GM12873 (cell line): ENCODE data around the gene SEMA4G.
A peak's percentile ranks its signal among the peaks of the same experiment; 100 is the strongest.

Experiments
- TF ChIP-seq, protein P1 (sequence below): IDR thresholded peaks from 2 replicates; pipeline ENCODE4 v1.5.1; 2012; ENCODE audit warnings: low read depth, mild to moderate bottlenecking, moderate library complexity, low read length, control low read depth; ENCODE audit not compliant: insufficient read depth; ENCODE audit errors: missing control alignments

Gene SEMA4G

DNA sequence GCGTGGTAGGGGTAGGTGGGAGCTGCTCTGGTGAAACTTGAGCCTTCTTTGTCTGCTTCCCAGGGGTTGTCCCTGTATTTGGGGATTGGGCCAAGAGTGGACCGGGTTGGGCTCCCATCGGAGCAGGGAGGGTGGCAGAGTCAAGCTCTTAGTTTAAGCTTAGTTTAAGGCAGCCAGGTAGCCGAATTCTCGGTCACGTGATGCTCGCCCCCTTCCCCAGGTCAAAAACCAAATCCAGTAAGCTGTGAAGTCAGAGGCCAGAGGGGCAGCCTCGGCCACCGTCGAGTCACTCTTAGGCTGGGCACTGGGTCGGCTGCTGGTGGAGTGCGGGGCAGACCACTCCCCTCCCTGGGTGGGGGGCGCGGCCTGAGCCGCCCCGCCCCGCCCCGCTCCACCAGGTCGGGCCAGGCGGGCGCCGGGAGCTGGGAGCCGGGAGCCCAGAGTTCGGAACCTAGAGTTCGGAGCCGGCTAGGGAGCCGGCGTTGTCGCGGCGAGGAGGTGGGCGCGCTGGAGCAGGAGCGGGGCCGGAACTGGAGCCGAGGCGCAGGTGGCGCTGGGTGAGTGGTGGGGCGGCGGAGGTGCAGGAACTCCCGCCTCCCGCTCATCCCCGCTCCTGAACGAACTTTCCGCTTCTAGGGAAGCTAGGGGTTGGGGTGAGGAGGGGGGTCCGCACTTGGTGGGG is 27.5 kb downstream of the SEMA4G start:
- TF ChIP-seq, protein P1, sequence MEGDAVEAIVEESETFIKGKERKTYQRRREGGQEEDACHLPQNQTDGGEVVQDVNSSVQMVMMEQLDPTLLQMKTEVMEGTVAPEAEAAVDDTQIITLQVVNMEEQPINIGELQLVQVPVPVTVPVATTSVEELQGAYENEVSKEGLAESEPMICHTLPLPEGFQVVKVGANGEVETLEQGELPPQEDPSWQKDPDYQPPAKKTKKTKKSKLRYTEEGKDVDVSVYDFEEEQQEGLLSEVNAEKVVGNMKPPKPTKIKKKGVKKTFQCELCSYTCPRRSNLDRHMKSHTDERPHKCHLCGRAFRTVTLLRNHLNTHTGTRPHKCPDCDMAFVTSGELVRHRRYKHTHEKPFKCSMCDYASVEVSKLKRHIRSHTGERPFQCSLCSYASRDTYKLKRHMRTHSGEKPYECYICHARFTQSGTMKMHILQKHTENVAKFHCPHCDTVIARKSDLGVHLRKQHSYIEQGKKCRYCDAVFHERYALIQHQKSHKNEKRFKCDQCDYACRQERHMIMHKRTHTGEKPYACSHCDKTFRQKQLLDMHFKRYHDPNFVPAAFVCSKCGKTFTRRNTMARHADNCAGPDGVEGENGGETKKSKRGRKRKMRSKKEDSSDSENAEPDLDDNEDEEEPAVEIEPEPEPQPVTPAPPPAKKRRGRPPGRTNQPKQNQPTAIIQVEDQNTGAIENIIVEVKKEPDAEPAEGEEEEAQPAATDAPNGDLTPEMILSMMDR, result no peak

DNA sequence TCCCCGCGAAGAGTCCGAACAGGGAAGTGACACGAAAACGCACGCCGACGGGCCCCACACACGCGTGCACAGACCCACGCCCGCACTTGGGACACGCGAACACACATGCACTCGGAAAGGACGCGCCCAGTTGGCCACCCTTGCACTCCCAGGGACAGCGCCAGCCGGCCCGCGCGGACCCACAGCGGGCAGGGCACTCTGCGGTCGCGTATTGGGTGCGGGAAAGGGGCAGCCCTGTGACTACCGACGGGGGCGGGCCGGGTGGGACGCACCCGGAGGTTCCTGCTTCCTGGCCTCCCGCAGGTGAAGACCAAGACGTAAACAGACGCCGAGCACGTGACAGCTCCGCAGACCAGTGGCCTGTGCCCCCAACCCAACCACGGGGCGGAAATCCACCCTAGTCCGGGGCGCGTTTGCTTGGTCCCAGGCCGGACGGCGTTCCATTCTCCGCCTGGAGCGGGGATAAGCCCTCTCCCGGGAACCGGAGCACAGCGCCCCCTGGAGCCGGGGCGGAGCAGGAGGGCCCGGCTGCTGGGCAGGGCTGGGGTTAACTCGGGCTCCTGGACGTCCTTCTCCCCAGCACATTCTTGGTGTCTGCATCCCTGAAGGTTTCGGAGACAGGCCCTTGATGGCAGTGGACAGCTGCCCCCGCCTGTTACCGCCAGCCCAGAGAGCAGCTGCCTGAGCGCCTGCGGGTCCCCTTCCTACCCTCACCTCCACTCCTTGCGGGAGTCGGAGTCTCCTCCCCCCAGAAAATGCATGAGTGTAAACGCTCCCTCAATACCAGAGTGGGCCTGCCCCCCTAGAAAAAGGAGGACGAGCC is 28.3 kb downstream of the SEMA4G start:
- TF ChIP-seq, protein P1, result peak; percentile 93

DNA sequence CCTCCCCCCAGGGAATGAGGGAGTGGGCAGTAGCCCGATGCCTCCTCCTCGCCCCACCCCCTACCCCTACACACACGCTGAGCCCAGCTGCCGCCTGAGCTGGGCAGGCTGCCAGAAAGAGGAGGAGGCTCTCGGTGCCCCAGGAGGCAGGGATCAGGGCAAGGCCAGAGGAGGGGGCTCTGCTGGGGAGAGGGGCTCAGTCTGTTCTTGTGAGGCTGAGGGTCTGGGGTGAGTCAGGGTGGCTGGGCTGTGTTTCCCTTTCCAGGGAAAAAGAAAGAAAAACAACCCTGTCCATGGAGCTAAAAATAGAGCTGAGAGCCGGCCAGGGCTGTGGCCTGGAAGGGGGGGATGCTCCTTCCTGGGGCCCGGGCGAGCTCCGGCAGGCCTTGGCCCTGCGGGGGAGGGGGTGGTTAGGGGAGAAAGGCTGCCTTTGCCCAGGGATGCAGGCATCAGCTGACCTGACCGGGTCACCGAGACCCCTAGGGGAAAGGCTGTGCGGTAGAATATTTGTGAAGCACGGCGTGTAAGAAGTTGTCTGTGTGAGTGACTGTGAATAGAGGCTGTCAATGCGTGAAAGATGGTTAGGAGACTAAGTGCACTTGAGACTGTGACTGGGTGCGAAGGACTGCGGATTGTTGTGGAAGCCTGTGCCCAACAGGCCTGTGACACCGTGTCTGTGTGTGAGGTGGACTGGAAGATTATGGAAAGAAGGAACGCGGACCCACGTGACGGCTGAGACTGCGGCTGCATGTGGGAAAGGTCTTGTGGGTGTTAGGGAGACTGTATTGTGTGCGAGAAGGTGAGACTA is 29.1 kb downstream of the SEMA4G start:
- TF ChIP-seq, protein P1, result no peak

DNA sequence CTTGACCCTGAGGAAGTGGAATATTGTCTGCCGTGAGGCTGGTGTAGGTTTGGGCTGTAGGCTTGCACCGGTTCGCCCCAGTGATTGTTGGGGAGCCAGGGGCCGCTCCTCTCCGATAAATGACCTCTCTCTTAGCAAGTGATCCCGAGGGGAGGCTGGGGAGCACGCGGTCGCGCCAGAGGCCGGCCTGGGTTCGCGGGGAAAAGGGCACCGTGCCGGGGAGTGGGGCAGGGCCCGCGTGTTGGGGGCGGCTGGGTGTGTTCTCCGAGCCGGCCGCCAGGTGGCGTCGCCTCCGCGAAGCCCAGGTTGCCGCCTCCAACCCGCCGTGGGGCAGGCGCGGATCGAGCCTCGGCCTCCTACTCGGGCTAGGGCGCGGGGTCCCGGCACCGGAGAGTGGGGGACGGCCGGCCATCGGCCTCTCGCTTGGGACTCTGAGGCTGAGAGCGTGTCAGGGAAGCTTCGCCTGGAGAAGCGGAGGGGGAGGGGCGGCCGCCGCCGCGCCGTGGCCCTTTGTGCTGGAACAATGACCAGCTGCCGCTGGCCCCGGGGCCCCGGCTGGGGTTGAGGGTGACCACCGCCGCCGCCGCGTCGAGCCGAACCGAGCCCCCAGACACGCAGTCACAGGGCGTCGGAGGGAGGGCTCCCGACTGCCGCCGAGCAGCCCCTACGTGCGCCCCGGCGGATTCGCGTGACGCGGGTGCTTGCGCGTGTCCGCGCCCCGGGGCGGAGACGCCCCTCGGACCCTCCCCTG is 29.9 kb downstream of the SEMA4G start:
- TF ChIP-seq, protein P1, result peak; percentile 86

DNA sequence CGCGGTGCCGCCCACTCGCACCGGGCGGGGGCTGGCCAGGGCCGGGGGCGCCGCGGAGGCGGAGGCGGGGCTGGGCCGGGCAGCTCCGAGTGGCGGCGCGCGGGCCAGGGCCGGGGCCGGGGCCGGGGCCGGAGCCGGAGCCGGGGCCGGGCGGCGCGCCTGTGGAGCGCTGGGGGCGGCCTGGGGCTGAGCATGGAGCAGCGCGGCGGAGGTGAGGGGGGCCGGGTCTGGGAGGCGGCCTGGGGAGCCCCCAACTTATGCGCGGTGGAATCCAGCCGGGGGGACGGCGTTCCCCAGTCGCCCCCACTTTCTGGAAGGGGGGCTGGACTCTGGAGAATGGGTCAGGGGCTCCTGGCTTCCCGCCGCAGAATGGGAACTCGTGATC is 30.4 kb downstream of the SEMA4G start, which contains the start of gene LZTS2:
Gene LZTS2 (plus strand): TSS at position 67 of the 385 bp plus-strand sequence. CDS start 2,731 bp downstream, outside the sequence.
- TF ChIP-seq, protein P1, result no peak

DNA sequence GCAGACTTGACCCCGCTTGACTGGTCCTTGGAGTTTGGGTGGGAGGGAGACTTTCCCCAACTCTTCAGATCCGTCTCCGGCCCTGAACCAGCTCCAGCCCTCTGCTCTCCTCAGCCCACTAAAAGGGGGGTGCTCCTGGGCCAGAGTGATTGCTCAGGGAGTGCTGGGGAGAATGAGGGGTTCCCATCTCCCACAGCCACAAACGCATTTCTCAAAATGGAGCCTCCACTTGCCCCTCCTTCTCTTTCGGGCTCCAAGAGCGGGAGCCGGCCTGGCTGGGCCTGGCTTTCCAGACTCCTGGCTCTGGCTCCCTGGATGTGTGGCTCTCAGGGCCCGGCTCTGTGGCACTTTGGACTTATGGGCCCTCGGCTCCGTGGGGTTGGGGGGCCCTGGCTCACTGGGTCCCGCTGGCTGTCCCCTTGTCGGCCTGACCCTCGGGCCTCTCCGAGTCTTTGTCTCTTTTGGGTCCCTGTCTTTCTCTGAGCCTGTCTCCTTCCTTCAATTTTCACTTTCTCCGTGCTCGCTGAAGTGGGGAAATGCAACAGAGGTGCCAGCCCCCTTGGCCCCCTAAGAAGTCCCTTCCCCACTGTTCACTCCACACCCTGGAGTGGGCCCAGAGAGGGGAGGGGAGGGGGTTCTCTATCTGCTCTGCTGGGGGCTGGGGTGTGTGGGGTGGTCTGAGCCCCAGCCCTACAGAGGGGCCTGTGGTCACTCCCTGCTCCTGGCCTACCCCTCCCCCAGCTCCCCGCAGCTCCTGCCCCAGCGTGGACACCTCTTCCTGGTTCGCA is 31.0 kb downstream of the SEMA4G start:
- TF ChIP-seq, protein P1, result no peak
